OCI-LY7 (cell line): ENCODE measurements around the gene LRRFIP1. TPM values are rescaled to one million over a fixed set of nuclear protein-coding genes. Genes with fewer than 3 reads are reported as not detected.

Experiments used
- BruUV-seq: library from RNA; stranded (reverse); fragments of 400-500 nt; replicated peaks from 2 replicates; lab custom pipeline; 2021; lab: Mats Ljungman, UMichigan
- CTCF ChIA-PET: fragments of 300-600 bp; sonication (Branson Sonifier 250); formaldehyde crosslinking; loops from one replicate; lab custom pipeline; 2022; ENCODE audit warnings: antibody characterized with exemption; ENCODE audit not compliant: unreplicated experiment; lab: Charles Lee
- POLR2A ChIA-PET: fragments of 300-600 bp; sonication (Branson Sonifier 250); formaldehyde crosslinking; loops from one replicate; lab custom pipeline; 2022; ENCODE audit warnings: antibody characterized with exemption; lab: Charles Lee
- DNase-seq: peaks from one replicate; pipeline ENCODE4 v3.0.0-alpha.2; 2015; ENCODE audit warnings: low spot score
- H2AFZ ChIP-seq: fragments of 200-600 bp; sonication (generic), shearing (Covaris generic); 2 replicates; pipeline ENCODE4 v1.6.1; 2014; ENCODE audit warnings: mild to moderate bottlenecking, antibody characterized with exemption, low read length, moderate library complexity
- H3K27ac ChIP-seq: fragments of 200-600 bp; sonication (generic); 2 replicates; pipeline ENCODE4 v1.5.1; 2014; ENCODE audit warnings: mixed run types, low read depth, mild to moderate bottlenecking, moderate library complexity, low read length, inconsistent platforms; ENCODE audit not compliant: poor library complexity, severe bottlenecking
- H3K36me3 ChIP-seq: fragments of 200-600 bp; sonication (generic); 2 replicates; pipeline ENCODE4 v1.6.1; 2014; ENCODE audit warnings: mild to moderate bottlenecking, antibody characterized with exemption, low read length, moderate library complexity, mixed read lengths; ENCODE audit not compliant: insufficient read depth
- H3K4me1 ChIP-seq: fragments of 200-600 bp; sonication (generic); 2 replicates; pipeline ENCODE4 v1.5.1; 2014; ENCODE audit warnings: mild to moderate bottlenecking, low read length; ENCODE audit not compliant: insufficient read depth, poor library complexity, severe bottlenecking
- H3K4me2 ChIP-seq: fragments of 200-600 bp; sonication (generic); 2 replicates; pipeline ENCODE4 v1.6.1; 2014; ENCODE audit warnings: mild to moderate bottlenecking, low read length
- H3K4me3 ChIP-seq: fragments of 200-600 bp; sonication (generic); 2 replicates; pipeline ENCODE4 v1.5.1; 2014; ENCODE audit warnings: mild to moderate bottlenecking, low read depth, low read length; ENCODE audit not compliant: poor library complexity, severe bottlenecking
- H3K79me2 ChIP-seq: fragments of 200-600 bp; sonication (generic); 2 replicates; pipeline ENCODE4 v1.6.1; 2016; ENCODE audit warnings: low read depth, mild to moderate bottlenecking, low read length, moderate library complexity, mixed read lengths; ENCODE audit not compliant: insufficient read depth
- H3K9me2 ChIP-seq: fragments of 200-600 bp; sonication (generic); 2 replicates; pipeline ENCODE4 v1.6.1; 2016; ENCODE audit warnings: mild to moderate bottlenecking, low read length, mixed read lengths; ENCODE audit not compliant: insufficient read depth
- H3K9me3 ChIP-seq: fragments of 200-600 bp; sonication (generic); 2 replicates; pipeline ENCODE4 v1.6.1; 2014; ENCODE audit warnings: mild to moderate bottlenecking, mixed run types, low read length, mixed read lengths
- H4K20me1 ChIP-seq: fragments of 200-600 bp; sonication (generic); 2 replicates; pipeline ENCODE4 v1.6.1; 2014; ENCODE audit warnings: mild to moderate bottlenecking, antibody characterized with exemption, low read length, moderate library complexity, mixed read lengths; ENCODE audit not compliant: insufficient read depth
- EZH2phosphoT487 ChIP-seq: fragments of 200-600 bp; sonication (generic); IDR thresholded peaks from 2 replicates; pipeline ENCODE4 v1.6.1; 2018; ENCODE audit warnings: low read depth, borderline replicate concordance, mild to moderate bottlenecking, mixed run types, antibody characterized with exemption, low read length, moderate library complexity, mixed read lengths
- intact Hi-C: fragments of 100-400 bp; cut with micrococcal nuclease; formaldehyde crosslinking; loops from one replicate; pipeline ENCODE4 v1.10.0; 2022; ENCODE audit not compliant: unreplicated experiment
- total RNA-seq, 2 experiments: library from RNA; depleted of rRNA in 1 of 2; stranded (reverse); fragments of >200 nt in 1 of 2; shearing (Covaris generic) in 1 of 2; gene quantifications; 2 replicates each; pipeline ENCODE4 v1.2.3, GENCODE V29; 2014 to 2022
- TF ChIP-seq, protein P1 (sequence below): fragments of 200-600 bp; sonication (generic); conservative IDR thresholded peaks from 2 replicates; pipeline ENCODE4 v1.5.1; 2014; ENCODE audit warnings: mild to moderate bottlenecking, antibody characterized with exemption, low read length, moderate library complexity, mixed read lengths

Gene LRRFIP1
- total RNA-seq, 2 experiments from 2014 or later = 95.7 to 216 TPM

DNA sequence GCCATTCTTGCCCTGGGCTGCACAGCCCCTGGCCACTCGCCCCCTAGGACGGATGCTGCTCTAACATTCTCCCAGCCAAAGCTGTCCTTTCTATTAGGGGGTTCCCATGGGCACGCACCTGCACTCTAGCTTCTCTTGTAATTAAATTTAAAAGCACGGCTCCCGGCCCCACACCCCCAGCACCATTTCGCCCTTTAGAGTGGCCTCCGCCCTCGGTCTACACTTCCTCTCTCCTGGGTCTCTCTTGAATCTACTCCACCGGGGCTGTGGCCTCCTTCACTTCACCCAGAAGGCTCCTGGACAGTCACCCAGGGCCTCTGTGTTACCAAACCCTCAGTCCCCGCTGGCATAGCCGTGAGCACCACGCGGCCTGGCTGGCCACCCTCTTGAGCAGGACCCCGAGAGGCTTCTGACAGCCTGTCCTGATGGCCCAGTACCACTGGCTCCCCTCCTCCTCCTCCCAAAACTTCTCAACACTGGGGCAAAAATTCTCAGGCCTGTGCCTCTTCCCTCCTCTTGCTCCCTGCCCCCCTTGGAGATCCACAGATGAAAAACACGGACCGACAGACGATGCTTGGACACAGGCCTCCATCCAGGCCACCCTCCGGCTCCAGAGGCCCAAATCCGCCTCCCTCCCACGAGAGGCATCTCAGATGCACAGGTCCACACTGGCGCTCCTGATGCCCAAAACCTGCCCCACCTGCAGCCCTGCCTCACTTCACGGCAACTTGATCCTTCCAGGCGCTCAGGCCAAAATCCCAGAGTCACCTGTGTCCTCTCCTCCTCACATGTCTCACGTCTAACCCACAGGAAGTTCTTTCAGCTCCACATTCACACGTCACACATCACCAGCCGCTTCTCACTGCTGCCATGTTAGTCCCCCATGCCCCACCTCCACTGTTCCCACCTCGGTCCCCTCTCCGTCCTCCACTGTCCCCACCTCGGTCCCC, 29.9 kb upstream of the LRRFIP1 start:
- no peak for DNase-seq
- no peak for TF ChIP-seq EZH2phosphoT487
- TF ChIP-seq, protein P1, sequence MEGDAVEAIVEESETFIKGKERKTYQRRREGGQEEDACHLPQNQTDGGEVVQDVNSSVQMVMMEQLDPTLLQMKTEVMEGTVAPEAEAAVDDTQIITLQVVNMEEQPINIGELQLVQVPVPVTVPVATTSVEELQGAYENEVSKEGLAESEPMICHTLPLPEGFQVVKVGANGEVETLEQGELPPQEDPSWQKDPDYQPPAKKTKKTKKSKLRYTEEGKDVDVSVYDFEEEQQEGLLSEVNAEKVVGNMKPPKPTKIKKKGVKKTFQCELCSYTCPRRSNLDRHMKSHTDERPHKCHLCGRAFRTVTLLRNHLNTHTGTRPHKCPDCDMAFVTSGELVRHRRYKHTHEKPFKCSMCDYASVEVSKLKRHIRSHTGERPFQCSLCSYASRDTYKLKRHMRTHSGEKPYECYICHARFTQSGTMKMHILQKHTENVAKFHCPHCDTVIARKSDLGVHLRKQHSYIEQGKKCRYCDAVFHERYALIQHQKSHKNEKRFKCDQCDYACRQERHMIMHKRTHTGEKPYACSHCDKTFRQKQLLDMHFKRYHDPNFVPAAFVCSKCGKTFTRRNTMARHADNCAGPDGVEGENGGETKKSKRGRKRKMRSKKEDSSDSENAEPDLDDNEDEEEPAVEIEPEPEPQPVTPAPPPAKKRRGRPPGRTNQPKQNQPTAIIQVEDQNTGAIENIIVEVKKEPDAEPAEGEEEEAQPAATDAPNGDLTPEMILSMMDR = no peak
- intact Hi-C loops = no loop called here
- ChIA-PET CTCF (no interaction called here), POLR2A (no interaction called here)
- no TSS peak for BruUV-seq
- Histone ChIP-seq H4K20me1 (no peaks in the 10 kb centered on the region), H2AFZ (no peak overlapping the region), H3K4me3 (no peak overlapping the region), H3K27ac (no peak overlapping the region), H3K9me2 (no peaks in the 10 kb centered on the region), H3K36me3 (no peaks in the 10 kb centered on the region), H3K9me3 (no peaks in the 10 kb centered on the region), H3K4me1 (peaks cover 7% of the 10 kb centered on the region), H3K79me2 (no peaks in the 10 kb centered on the region), H3K4me2 (no peak overlapping the region)

DNA sequence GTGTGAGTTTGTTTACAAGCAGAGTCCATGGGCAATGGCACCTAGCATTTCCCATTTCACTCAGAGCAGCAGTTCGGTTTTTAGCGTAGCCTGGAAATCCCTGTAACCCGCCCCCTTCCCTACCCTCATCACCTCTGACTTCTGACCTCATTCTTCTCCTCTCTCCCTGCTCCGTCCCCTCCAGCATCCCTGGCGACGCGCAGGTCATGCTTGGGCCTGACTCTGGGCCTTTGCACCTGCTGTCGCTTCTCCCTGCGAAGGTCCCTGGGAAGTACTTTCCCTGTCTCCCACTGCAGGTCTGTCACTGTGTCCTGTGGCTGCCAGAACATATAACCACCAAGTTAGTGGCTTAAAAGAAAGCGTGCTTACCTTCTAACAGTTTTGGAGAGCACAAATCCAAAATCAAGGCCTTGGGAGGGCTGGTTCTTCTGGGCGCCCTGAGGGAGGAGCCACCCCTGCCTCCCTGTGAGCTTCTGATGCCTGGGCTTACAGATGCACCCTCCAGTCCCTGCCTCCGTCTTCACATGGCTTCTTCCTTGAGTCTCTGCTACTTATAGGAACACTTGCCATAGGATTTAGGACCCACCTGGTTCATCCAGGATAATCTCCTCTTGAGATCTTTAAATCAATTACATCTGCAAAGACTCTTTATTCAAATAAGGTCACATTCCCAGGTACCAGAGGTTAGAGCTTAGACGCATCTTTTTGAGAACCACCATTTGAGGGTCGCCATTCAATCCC, 28.7 kb upstream of the LRRFIP1 start:
- Histone ChIP-seq H3K9me3 (no peaks in the 10 kb centered on the region), H3K4me2 (no peak overlapping the region), H3K36me3 (no peaks in the 10 kb centered on the region), H3K27ac (no peak overlapping the region), H3K4me1 (peaks cover 10% of the 10 kb centered on the region), H3K79me2 (no peaks in the 10 kb centered on the region), H3K9me2 (no peaks in the 10 kb centered on the region), H3K4me3 (no peak overlapping the region), H2AFZ (no peak overlapping the region), H4K20me1 (no peaks in the 10 kb centered on the region)
- no TSS peak for BruUV-seq
- DNase-seq = no peak
- POLR2A ChIA-PET = no interaction called here
- CTCF ChIA-PET = no interaction called here
- intact Hi-C loops = no loop called here
- no peak for TF ChIP-seq EZH2phosphoT487
- TF ChIP-seq, protein P1 = no peak
